Adrenal gland (tissue), 5 donors: ENCODE data around the gene TMEM79.

Experiments
- POLR2A ChIP-seq, 2 donors: fragments of 450-650 bp; IDR thresholded peaks; one replicate each; pipeline ENCODE4 v1.6.1; 2017; ENCODE audit warnings: antibody characterized with exemption in 2 of 2, mild to moderate bottlenecking in 2 of 2, moderate library complexity in 1 of 2
- TF ChIP-seq, protein P1 (sequence below), 6 experiments: fragments of 450-650 bp in 4 of 6; fragments of 200-600 bp in 2 of 6; sonication (generic) in 1 of 6; IDR thresholded peaks; 1 replicate in 5 of 6; 2 replicates in 1 of 6; pipeline versions ENCODE4 v1.5.1 to v1.8.0; 2016 to 2021; ENCODE audit warnings: antibody characterized with exemption in 6 of 6, mild to moderate bottlenecking in 2 of 6, moderate library complexity in 1 of 6
- donor health status: DM: no; HTN: no; CAD: no.

DNA sequence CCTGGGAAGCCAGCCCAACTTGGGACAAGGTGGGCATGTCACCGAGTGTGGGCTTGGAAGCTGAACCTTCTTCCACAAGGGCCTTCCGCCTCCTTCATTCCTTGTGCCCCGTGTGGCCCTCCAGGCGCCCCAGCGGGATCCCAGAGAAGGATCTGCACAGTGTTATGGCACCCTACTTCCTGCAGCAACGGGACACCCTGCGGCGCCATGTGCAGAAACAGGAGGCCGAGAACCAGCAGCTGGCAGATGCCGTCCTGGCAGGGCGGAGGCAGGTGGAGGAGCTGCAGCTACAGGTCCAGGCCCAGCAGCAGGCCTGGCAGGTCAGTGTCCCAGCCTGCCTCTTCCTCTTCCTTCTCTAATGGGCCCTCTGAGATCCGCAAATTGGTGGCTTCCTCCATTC, 48.0 kb upstream of the TMEM79 start:
- TF ChIP-seq, protein P1, sequence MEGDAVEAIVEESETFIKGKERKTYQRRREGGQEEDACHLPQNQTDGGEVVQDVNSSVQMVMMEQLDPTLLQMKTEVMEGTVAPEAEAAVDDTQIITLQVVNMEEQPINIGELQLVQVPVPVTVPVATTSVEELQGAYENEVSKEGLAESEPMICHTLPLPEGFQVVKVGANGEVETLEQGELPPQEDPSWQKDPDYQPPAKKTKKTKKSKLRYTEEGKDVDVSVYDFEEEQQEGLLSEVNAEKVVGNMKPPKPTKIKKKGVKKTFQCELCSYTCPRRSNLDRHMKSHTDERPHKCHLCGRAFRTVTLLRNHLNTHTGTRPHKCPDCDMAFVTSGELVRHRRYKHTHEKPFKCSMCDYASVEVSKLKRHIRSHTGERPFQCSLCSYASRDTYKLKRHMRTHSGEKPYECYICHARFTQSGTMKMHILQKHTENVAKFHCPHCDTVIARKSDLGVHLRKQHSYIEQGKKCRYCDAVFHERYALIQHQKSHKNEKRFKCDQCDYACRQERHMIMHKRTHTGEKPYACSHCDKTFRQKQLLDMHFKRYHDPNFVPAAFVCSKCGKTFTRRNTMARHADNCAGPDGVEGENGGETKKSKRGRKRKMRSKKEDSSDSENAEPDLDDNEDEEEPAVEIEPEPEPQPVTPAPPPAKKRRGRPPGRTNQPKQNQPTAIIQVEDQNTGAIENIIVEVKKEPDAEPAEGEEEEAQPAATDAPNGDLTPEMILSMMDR (IDR thresholded peaks at IDR 0.05) = no peak
- no peak for TF ChIP-seq POLR2A (IDR thresholded peaks at IDR 0.05)
